Gastrocnemius medialis (tissue), 4 donors: ENCODE results near the gene SAE1.
"Not testable (repeated sequence)": the region's sequence is repeated elsewhere in the genome, so short reads cannot be mapped to it uniquely, and the experiment has no call there.

Experiments used
- CTCF ChIP-seq, 5 experiments: fragments of 450-650 bp in 3 of 5; fragments of 200-600 bp in 2 of 5; sonication (generic) in 2 of 5; IDR thresholded peaks in 4 of 5; conservative IDR thresholded peaks in 1 of 5; 1 replicate in 4 of 5; 2 replicates in 1 of 5; pipeline ENCODE4 v1.5.1; 2016 to 2019; ENCODE audit warnings: antibody characterized with exemption in 5 of 5, mild to moderate bottlenecking in 3 of 5, moderate library complexity in 3 of 5
- POLR2A ChIP-seq, 2 donors: fragments of 450-650 bp; IDR thresholded peaks; one replicate each; pipeline ENCODE4 v1.6.1; 2017; ENCODE audit warnings: antibody characterized with exemption in 2 of 2, mild to moderate bottlenecking in 2 of 2, moderate library complexity in 2 of 2

GRCh38 chr19:47141252-47141651, 10.6 kb downstream of the SAE1 start:
- not testable (repeated sequence) for TF ChIP-seq POLR2A (IDR thresholded peaks at IDR 0.05); CTCF (IDR thresholded peaks at IDR 0.05 in 4 of 5, conservative IDR thresholded peaks at IDR 0.05 in 1 of 5)
